Astrocyte (in vitro differentiated cells and primary cell): ENCODE data around the gene MTCH1.

Experiments used
- CTCF ChIP-seq: IDR thresholded peaks from 2 replicates; pipeline ENCODE4 v1.5.1; 2011; ENCODE audit warnings: low read depth, mild to moderate bottlenecking, inconsistent platforms, low read length, moderate library complexity; ENCODE audit not compliant: insufficient read depth
- EZH2 ChIP-seq: IDR thresholded peaks from 2 replicates; pipeline ENCODE4 v1.6.1; 2012; ENCODE audit warnings: mild to moderate bottlenecking, low read length, inconsistent platforms; ENCODE audit not compliant: insufficient read depth

GRCh38 chr6:36977470-36977941, 8.5 kb downstream of the MTCH1 start:
- TF ChIP-seq CTCF (no peak), EZH2 (no peak)
